ENCODE measurements around the gene SPECC1.

DNA sequence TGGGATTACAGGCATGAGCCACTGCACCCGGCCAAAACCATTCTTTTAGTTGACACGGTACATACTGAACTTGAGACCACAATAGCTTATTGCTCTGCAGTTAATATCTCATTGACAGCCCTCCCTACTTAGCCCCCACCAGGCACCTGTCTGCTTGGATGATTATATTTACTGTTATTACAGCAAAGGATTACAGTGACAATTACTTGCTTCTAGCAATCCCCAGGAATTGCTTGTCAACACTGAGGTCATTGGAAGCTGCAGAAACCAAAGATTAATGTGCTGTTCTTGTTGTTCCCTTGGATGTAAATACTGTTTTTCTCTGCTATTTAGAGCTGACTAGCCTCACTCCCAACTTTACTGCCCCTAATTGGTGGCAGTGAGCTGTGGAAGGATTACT, 247.0 kb downstream of the SPECC1 start:
- TF ChIP-seq, protein P1, sequence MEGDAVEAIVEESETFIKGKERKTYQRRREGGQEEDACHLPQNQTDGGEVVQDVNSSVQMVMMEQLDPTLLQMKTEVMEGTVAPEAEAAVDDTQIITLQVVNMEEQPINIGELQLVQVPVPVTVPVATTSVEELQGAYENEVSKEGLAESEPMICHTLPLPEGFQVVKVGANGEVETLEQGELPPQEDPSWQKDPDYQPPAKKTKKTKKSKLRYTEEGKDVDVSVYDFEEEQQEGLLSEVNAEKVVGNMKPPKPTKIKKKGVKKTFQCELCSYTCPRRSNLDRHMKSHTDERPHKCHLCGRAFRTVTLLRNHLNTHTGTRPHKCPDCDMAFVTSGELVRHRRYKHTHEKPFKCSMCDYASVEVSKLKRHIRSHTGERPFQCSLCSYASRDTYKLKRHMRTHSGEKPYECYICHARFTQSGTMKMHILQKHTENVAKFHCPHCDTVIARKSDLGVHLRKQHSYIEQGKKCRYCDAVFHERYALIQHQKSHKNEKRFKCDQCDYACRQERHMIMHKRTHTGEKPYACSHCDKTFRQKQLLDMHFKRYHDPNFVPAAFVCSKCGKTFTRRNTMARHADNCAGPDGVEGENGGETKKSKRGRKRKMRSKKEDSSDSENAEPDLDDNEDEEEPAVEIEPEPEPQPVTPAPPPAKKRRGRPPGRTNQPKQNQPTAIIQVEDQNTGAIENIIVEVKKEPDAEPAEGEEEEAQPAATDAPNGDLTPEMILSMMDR (conservative IDR thresholded peaks at IDR 0.05 in 1 of 2, IDR thresholded peaks at IDR 0.05 in 1 of 2; ENCODE audit: low read depth in 1 of 2, low read length in 2 of 2), result no peak
- TF ChIP-seq EZH2 (IDR thresholded peaks at IDR 0.05; ENCODE audit: low read length, missing control alignments), result no peak

Data from fibroblast of lung (primary cell).